GM19328 (cell line): ENCODE results near the gene AOC2.
"Not testable (repeated sequence)": the region's sequence is repeated elsewhere in the genome, so short reads cannot be mapped to it uniquely, and the experiment has no call there.

Experiments
- ATAC-seq: cut with Tn5 transposase; IDR thresholded peaks from one replicate; pipeline ENCODE4 v1.9.1; 2021; ENCODE audit warnings: mild to moderate bottlenecking, moderate library complexity; ENCODE audit not compliant: unreplicated experiment

Gene AOC2

GRCh38 chr17:42880776-42881310 lies 36.5 kb downstream of the AOC2 start:
- ATAC-seq, result no peak

- not testable (repeated sequence) for ATAC-seq
Observed at GRCh38 chr17:42881706-42882105, 37.3 kb downstream of the AOC2 start.

GRCh38 chr17:42882166-42882565 lies 37.8 kb downstream of the AOC2 start:
- ATAC-seq, result no peak

- no peak for ATAC-seq
Observed at GRCh38 chr17:42883802-42884558, 39.6 kb downstream of the AOC2 start.

- not testable (repeated sequence) for ATAC-seq
Observed at GRCh38 chr17:42885806-42886205, 41.4 kb downstream of the AOC2 start.

GRCh38 chr17:42886283-42887176 lies 42.1 kb downstream of the AOC2 start:
- ATAC-seq, result no peak

- ATAC-seq, result no peak
Observed at GRCh38 chr17:42889809-42890208, 45.4 kb downstream of the AOC2 start.

- ATAC-seq, result no peak
Observed at GRCh38 chr17:42891539-42892152, 47.3 kb downstream of the AOC2 start.

GRCh38 chr17:42893359-42893758 lies 49.0 kb downstream of the AOC2 start:
- no peak for ATAC-seq

- ATAC-seq, result no peak
Observed at GRCh38 chr17:42894283-42895184, 50.2 kb downstream of the AOC2 start.

GRCh38 chr17:42895185-42895555 lies 50.8 kb downstream of the AOC2 start:
- ATAC-seq, result no peak

GRCh38 chr17:42898147-42898811 lies 53.9 kb downstream of the AOC2 start:
- ATAC-seq, result no peak

- not testable (repeated sequence) for ATAC-seq
Observed at GRCh38 chr17:42899981-42900380, 55.6 kb downstream of the AOC2 start.
